Panc1 (cell line): Measurements from ENCODE around the gene MPND.

Experiments
- CTCF ChIP-seq: fragments of 450-650 bp; IDR thresholded peaks from 2 replicates; pipeline ENCODE4 v1.5.1; 2017; ENCODE audit warnings: mild to moderate bottlenecking
- POLR2AphosphoS5 ChIP-seq: IDR thresholded peaks from 2 replicates; pipeline ENCODE4 v1.6.1; 2012; ENCODE audit warnings: mild to moderate bottlenecking, low read depth, low read length, moderate library complexity
- REST ChIP-seq, 2 experiments: IDR thresholded peaks; 2 replicates each; pipeline ENCODE4 v1.6.1; 2011 to 2012; ENCODE audit warnings: low read depth in 2 of 2, control low read depth in 1 of 2, low read length in 1 of 2, mild to moderate bottlenecking in 1 of 2, moderate library complexity in 1 of 2; ENCODE audit not compliant: insufficient read depth in 1 of 2
- SIN3A ChIP-seq: IDR thresholded peaks from 2 replicates; pipeline ENCODE4 v1.6.1; 2012; ENCODE audit warnings: low read depth, mild to moderate bottlenecking, low read length, moderate library complexity, borderline replicate concordance; ENCODE audit not compliant: insufficient read depth
- TCF7L2 ChIP-seq: IDR thresholded peaks from 2 replicates; pipeline ENCODE4 v1.6.1; 2011; ENCODE audit warnings: mild to moderate bottlenecking, low read depth, low read length, inconsistent platforms

GRCh38 chr19:4405977-4406376 is 62.6 kb downstream of the MPND start:
- no peak for TF ChIP-seq CTCF
- TF ChIP-seq POLR2AphosphoS5: no peak
- no peak for TF ChIP-seq TCF7L2
- no peak for TF ChIP-seq SIN3A
- TF ChIP-seq REST (IDR thresholded peaks at IDR 0.05; ENCODE audit: insufficient read depth in 1 of 2, low read depth in 2 of 2, low read length in 1 of 2): no peak
